DOHH2 (cell line): ENCODE measurements around the gene PIN1.

Experiments used
- H3F3A ChIP-seq: fragments of 200-600 bp; sonication (generic), shearing (Covaris generic); 2 replicates; pipeline ENCODE4 v1.6.0; 2016; ENCODE audit warnings: antibody characterized with exemption, mild to moderate bottlenecking; ENCODE audit not compliant: control insufficient read depth, insufficient read depth
- H3K27ac ChIP-seq: fragments of 200-600 bp; sonication (generic); 2 replicates; pipeline ENCODE4 v1.5.1; 2014; ENCODE audit warnings: low read depth, mild to moderate bottlenecking, low read length, moderate library complexity
- H3K27me3 ChIP-seq: fragments of 200-600 bp; sonication (generic); 2 replicates; pipeline ENCODE4 v1.6.1; 2014; ENCODE audit warnings: mild to moderate bottlenecking, low read length, mixed read lengths; ENCODE audit not compliant: control insufficient read depth
- H3K36me3 ChIP-seq: fragments of 200-600 bp; sonication (generic); 2 replicates; pipeline ENCODE4 v1.6.1; 2014; ENCODE audit warnings: mild to moderate bottlenecking, low read length, moderate library complexity, mixed read lengths; ENCODE audit not compliant: control insufficient read depth
- H3K4me1 ChIP-seq: fragments of 200-600 bp; sonication (generic); 2 replicates; pipeline ENCODE4 v1.6.1; 2014; ENCODE audit warnings: mild to moderate bottlenecking, low read length, mixed read lengths; ENCODE audit not compliant: control insufficient read depth
- H3K4me2 ChIP-seq: fragments of 200-600 bp; sonication (generic); 2 replicates; pipeline ENCODE4 v1.6.0; 2014; ENCODE audit warnings: mild to moderate bottlenecking, low read length, moderate library complexity
- H3K4me3 ChIP-seq: fragments of 200-600 bp; sonication (generic); 2 replicates; pipeline ENCODE4 v1.5.1; 2014; ENCODE audit warnings: mild to moderate bottlenecking, low read length, mixed read lengths
- H3K79me2 ChIP-seq: fragments of 200-600 bp; sonication (generic); 2 replicates; pipeline ENCODE4 v1.6.1; 2014; ENCODE audit warnings: mild to moderate bottlenecking, low read length, mixed read lengths; ENCODE audit not compliant: control insufficient read depth
- H3K9me2 ChIP-seq: fragments of 200-600 bp; sonication (generic); replicated peaks from 2 replicates; pipeline ENCODE4 v1.6.1; 2014; ENCODE audit warnings: mild to moderate bottlenecking, low read length, mixed read lengths; ENCODE audit not compliant: control insufficient read depth
- H3K9me3 ChIP-seq: fragments of 200-600 bp; sonication (generic); 2 replicates; pipeline ENCODE4 v1.6.1; 2014; ENCODE audit warnings: antibody characterized with exemption, low read length, mixed read lengths; ENCODE audit not compliant: control insufficient read depth, insufficient read depth
- H4K20me1 ChIP-seq: fragments of 200-600 bp; sonication (generic); 2 replicates; pipeline ENCODE4 v1.6.0; 2014; ENCODE audit warnings: low read depth, mild to moderate bottlenecking, antibody characterized with exemption, low read length, moderate library complexity; ENCODE audit not compliant: control insufficient read depth, insufficient read depth
- EZH2phosphoT487 ChIP-seq: fragments of 200-600 bp; sonication (generic); IDR thresholded peaks from 2 replicates; pipeline ENCODE4 v1.6.1; 2017; ENCODE audit warnings: borderline replicate concordance, mild to moderate bottlenecking, antibody characterized with exemption, low read length, moderate library complexity, mixed read lengths
- TF ChIP-seq, protein P1 (sequence below): fragments of 200-600 bp; sonication (generic); IDR thresholded peaks from one replicate; pipeline ENCODE4 v1.5.1; 2014; ENCODE audit warnings: antibody characterized with exemption, mild to moderate bottlenecking, low read depth, low read length; ENCODE audit not compliant: poor library complexity, severe bottlenecking

The PIN1 gene

DNA sequence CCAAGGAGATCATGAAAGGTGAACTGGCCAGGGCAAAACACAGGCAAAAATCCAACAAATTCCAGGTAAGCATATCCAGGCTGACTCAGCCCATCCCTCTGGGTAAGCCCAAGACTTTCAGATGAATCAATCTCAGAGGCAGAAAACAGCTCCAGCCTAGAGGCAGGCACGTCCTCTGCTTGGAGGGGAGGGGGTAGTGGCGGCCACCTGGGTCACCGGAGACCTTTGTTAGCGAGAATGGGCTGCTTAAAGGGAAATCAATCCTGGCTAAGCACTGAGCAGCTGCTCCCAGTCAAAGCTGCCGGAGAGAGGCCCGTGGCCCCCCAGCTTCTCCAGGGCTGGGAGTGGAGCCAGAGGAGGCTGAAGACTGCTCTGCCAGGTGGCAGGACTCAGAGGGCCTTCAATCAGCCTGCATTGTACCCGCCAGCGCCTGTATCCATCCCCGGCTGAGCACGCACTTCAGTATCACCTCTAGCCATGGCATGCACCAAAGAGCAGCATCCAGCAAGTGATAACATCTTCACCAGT is 48.2 kb downstream of the PIN1 start:
- H3K9me2 ChIP-seq: no peaks in the 10 kb centered on the region
- peaks cover 3% of the 10 kb centered on the region; the same call in 1 of the 2 replicates for H3K4me1 ChIP-seq
- H3F3A ChIP-seq: no peaks in the 10 kb centered on the region
- no peaks in the 10 kb centered on the region for H3K9me3 ChIP-seq
- no peak for TF ChIP-seq EZH2phosphoT487
- TF ChIP-seq, protein P1, sequence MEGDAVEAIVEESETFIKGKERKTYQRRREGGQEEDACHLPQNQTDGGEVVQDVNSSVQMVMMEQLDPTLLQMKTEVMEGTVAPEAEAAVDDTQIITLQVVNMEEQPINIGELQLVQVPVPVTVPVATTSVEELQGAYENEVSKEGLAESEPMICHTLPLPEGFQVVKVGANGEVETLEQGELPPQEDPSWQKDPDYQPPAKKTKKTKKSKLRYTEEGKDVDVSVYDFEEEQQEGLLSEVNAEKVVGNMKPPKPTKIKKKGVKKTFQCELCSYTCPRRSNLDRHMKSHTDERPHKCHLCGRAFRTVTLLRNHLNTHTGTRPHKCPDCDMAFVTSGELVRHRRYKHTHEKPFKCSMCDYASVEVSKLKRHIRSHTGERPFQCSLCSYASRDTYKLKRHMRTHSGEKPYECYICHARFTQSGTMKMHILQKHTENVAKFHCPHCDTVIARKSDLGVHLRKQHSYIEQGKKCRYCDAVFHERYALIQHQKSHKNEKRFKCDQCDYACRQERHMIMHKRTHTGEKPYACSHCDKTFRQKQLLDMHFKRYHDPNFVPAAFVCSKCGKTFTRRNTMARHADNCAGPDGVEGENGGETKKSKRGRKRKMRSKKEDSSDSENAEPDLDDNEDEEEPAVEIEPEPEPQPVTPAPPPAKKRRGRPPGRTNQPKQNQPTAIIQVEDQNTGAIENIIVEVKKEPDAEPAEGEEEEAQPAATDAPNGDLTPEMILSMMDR: no peak
- no peaks in the 10 kb centered on the region for H4K20me1 ChIP-seq
- no peak overlapping the region for H3K4me3 ChIP-seq
- H3K36me3 ChIP-seq: no peaks in the 10 kb centered on the region
- H3K79me2 ChIP-seq: no peaks in the 10 kb centered on the region
- no peak overlapping the region for H3K4me2 ChIP-seq
- H3K27me3 ChIP-seq: no peaks in the 10 kb centered on the region
- H3K27ac ChIP-seq: no peak overlapping the region

DNA sequence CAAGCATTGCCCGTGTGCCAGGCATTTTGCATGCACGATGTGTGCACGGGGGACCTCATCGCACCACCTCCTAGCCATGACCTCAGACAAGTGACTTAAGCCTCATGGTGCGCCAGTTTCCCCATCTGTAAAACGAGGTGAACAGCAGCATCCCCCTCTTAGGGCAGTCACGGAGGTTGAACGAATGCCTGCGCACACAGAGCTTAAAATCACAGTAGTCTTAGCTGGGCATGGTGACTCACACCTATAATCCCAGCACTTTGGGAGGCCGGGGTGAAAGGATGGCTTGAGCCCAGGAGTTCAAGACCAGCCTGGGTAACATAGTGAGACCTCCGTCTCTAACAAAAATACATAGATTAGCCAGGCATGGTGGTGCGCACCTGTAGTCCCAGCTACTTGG is 48.6 kb downstream of the PIN1 start:
- Histone ChIP-seq H3K27me3 (no peaks in the 10 kb centered on the region), H3K27ac (no peak overlapping the region), H3K4me3 (no peak overlapping the region), H3K4me2 (no peak overlapping the region), H3F3A (no peaks in the 10 kb centered on the region), H4K20me1 (no peaks in the 10 kb centered on the region), H3K36me3 (no peaks in the 10 kb centered on the region), H3K4me1 (no peaks in the 10 kb centered on the region), H3K9me2 (no peaks in the 10 kb centered on the region), H3K9me3 (no peaks in the 10 kb centered on the region), H3K79me2 (no peaks in the 10 kb centered on the region)
- TF ChIP-seq, protein P1: no peak
- TF ChIP-seq EZH2phosphoT487: no peak

DNA sequence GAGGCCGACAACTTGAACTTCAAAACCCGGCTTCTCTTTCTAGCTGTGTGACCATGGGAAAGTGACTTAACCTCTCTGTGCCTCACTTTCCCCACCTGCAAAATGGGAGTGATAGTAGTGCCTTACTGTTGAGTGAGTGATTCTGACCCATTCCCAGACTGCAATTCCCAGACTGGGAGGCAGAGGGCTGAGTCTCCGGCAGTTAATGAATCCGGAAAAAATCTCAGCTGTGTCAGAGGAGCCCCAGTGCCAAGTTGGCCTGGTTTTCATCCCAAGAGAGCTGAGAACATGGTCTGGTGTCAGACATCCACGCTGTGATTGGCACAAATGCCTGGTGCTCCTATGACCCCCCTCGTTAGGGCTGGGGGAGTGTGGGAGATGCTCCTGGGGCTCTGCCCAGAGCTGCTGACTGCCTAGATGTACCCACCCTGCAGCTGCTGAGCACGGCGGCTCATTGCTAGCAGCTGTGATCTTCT is 50.0 kb downstream of the PIN1 start:
- no peaks in the 10 kb centered on the region for H3K4me1 ChIP-seq
- no peaks in the 10 kb centered on the region for H3F3A ChIP-seq
- no peaks in the 10 kb centered on the region for H4K20me1 ChIP-seq
- no peak overlapping the region for H3K4me2 ChIP-seq
- H3K36me3 ChIP-seq: no peaks in the 10 kb centered on the region
- no peaks in the 10 kb centered on the region for H3K9me2 ChIP-seq
- H3K27ac ChIP-seq: no peak overlapping the region
- TF ChIP-seq, protein P1: no peak
- no peak for TF ChIP-seq EZH2phosphoT487
- H3K79me2 ChIP-seq: no peaks in the 10 kb centered on the region
- H3K9me3 ChIP-seq: no peaks in the 10 kb centered on the region
- no peak overlapping the region for H3K4me3 ChIP-seq
- no peaks in the 10 kb centered on the region for H3K27me3 ChIP-seq
